HCT116 (cell line): Measurements from ENCODE around the gene AKAP11. TPM values are rescaled to one million over a fixed set of nuclear protein-coding genes. Genes with fewer than 3 reads are reported as not detected.

Source experiments
- ATAC-seq: fragments of 200-7000 bp; cut with Tn5 transposase; 2 replicates; pipeline ENCODE4 v1.9.1; 2020; ENCODE audit warnings: mild to moderate bottlenecking, moderate library complexity
- BruUV-seq: library from RNA; stranded (reverse); fragments of 400-500 nt; replicated peaks from 2 replicates; lab custom pipeline; 2021; lab: Mats Ljungman, UMichigan
- CTCF ChIA-PET: fragments of 300-600 bp; sonication (Branson Sonifier 250); formaldehyde crosslinking; loops from one replicate; lab custom pipeline; 2021; ENCODE audit warnings: antibody characterized with exemption; lab: Charles Lee
- POLR2A ChIA-PET: fragments of 300-600, 350-600 bp; sonication (Branson Sonifier 250); formaldehyde crosslinking; loops from one replicate; lab custom pipeline; 2021; ENCODE audit warnings: antibody characterized with exemption; lab: Charles Lee
- RAD21 ChIA-PET, 2 experiments: fragments of 300-600 bp; sonication (Branson Sonifier 250); formaldehyde crosslinking; loops; one replicate each; lab custom pipeline; 2023; ENCODE audit warnings: low total read pairs in 2 of 2; ENCODE audit not compliant: uncharacterized antibody in 2 of 2, unreplicated experiment in 2 of 2, low non-redundant PET in 1 of 2; lab: Charles Lee
- DNase-seq: peaks from one replicate; pipeline ENCODE4 v3.0.0-alpha.2; 2010; ENCODE audit warnings: low read depth, low spot score
- H2AFZ ChIP-seq: fragments of 200-600 bp; shearing (Covaris generic), sonication (generic); 2 replicates; pipeline ENCODE4 v1.6.1; 2017; ENCODE audit warnings: low read depth, mixed run types, mixed read lengths, antibody characterized with exemption, low read length; ENCODE audit not compliant: poor library complexity, severe bottlenecking
- H3K27ac ChIP-seq: 2 replicates; pipeline ENCODE4 v1.5.1; 2012; ENCODE audit warnings: low read depth, low read length
- H3K27me3 ChIP-seq: fragments of 200-600 bp; sonication (generic); 2 replicates; pipeline ENCODE4 v1.6.1; 2016; ENCODE audit warnings: mixed run types, low read length, mixed read lengths; ENCODE audit not compliant: insufficient read depth
- H3K36me3 ChIP-seq, 2 experiments: fragments of 200-500 bp in 1 of 2; fragments of 200-600 bp in 1 of 2; sonication (Bioruptor generic) in 1 of 2; sonication (generic) in 1 of 2; 2 replicates each; pipeline versions ENCODE4 v1.5.1 to v1.6.1; 2014 to 2016; ENCODE audit warnings: low read length in 2 of 2, inconsistent platforms in 1 of 2, mixed read lengths in 1 of 2, mixed run types in 1 of 2; ENCODE audit not compliant: insufficient read depth in 2 of 2, control insufficient read depth in 1 of 2
- H3K4me1 ChIP-seq, 2 experiments: fragments of 200-600 bp in 1 of 2; sonication (generic) in 1 of 2; 2 replicates each; pipeline versions ENCODE4 v1.5.1 to v1.6.1; 2012 to 2017; ENCODE audit warnings: low read length in 2 of 2, inconsistent platforms in 1 of 2, mild to moderate bottlenecking in 1 of 2, mixed read lengths in 1 of 2, mixed run types in 1 of 2, moderate library complexity in 1 of 2; ENCODE audit not compliant: insufficient read depth in 2 of 2, control insufficient read depth in 1 of 2
- H3K4me2 ChIP-seq: fragments of 200-600 bp; sonication (generic); 2 replicates; pipeline ENCODE4 v1.6.1; 2017; ENCODE audit warnings: mixed run types, low read length, mixed read lengths
- H3K4me3 ChIP-seq, 2 experiments: fragments of 200-600 bp in 1 of 2; sonication (generic) in 1 of 2; replicated peaks in 1 of 2; 2 replicates each; pipeline ENCODE4 v1.5.1; 2011 to 2016; ENCODE audit warnings: low read length in 2 of 2, control low read depth in 1 of 2, low read depth in 1 of 2, mild to moderate bottlenecking in 1 of 2, mixed read lengths in 1 of 2, mixed run types in 1 of 2
- H3K79me2 ChIP-seq: fragments of 200-600 bp; sonication (generic); 2 replicates; pipeline ENCODE4 v1.6.1; 2017; ENCODE audit warnings: mild to moderate bottlenecking, mixed run types, low read length, moderate library complexity, mixed read lengths; ENCODE audit not compliant: insufficient read depth
- H3K9ac ChIP-seq: fragments of 200-600 bp; sonication (generic); 2 replicates; pipeline ENCODE4 v1.6.1; 2016; ENCODE audit warnings: low read length, mixed read lengths
- H3K9me2 ChIP-seq: fragments of 200-600 bp; sonication (generic), shearing (Covaris generic); 2 replicates; pipeline ENCODE4 v1.6.1; 2017; ENCODE audit warnings: mixed run types, mild to moderate bottlenecking, moderate library complexity; ENCODE audit not compliant: insufficient read depth
- H3K9me3 ChIP-seq, 2 experiments: fragments of 200-500 bp in 1 of 2; fragments of 200-600 bp in 1 of 2; sonication (Bioruptor generic) in 1 of 2; sonication (generic) in 1 of 2; 2 replicates each; pipeline ENCODE4 v1.6.1; 2014 to 2017; ENCODE audit warnings: low read length in 2 of 2, mixed read lengths in 2 of 2, inconsistent platforms in 1 of 2, low read depth in 1 of 2, mild to moderate bottlenecking in 1 of 2, mixed run types in 1 of 2, moderate library complexity in 1 of 2; ENCODE audit not compliant: control insufficient read depth in 1 of 2, insufficient read depth in 1 of 2
- H4K20me1 ChIP-seq: fragments of 200-600 bp; sonication (generic), shearing (Covaris generic); 2 replicates; pipeline ENCODE4 v1.6.1; 2017; ENCODE audit warnings: mixed run types, mild to moderate bottlenecking, moderate library complexity; ENCODE audit not compliant: insufficient read depth
- CBX3 ChIP-seq: IDR thresholded peaks from 2 replicates; pipeline ENCODE4 v1.6.1; 2012; ENCODE audit warnings: low read depth
- EGR1 ChIP-seq: IDR thresholded peaks from 2 replicates; pipeline ENCODE4 v1.6.1; 2012; ENCODE audit warnings: low read depth
- EZH2phosphoT487 ChIP-seq: fragments of 200-600 bp; IDR thresholded peaks from 2 replicates; pipeline ENCODE4 v1.6.1; 2018; ENCODE audit warnings: antibody characterized with exemption, borderline replicate concordance
- JUND ChIP-seq: IDR thresholded peaks from 2 replicates; pipeline ENCODE4 v1.6.1; 2012
- SIN3A ChIP-seq: IDR thresholded peaks from 2 replicates; pipeline ENCODE4 v1.6.1; 2012; ENCODE audit warnings: low read depth
- SP1 ChIP-seq: IDR thresholded peaks from 2 replicates; pipeline ENCODE4 v1.6.1; 2012; ENCODE audit warnings: low read depth
- SRF ChIP-seq: IDR thresholded peaks from 2 replicates; pipeline ENCODE4 v1.6.1; 2012; ENCODE audit warnings: low read depth
- TCF7L2 ChIP-seq: IDR thresholded peaks from 2 replicates; pipeline ENCODE4 v1.7.0; 2011; ENCODE audit warnings: borderline replicate concordance, inconsistent platforms; ENCODE audit not compliant: insufficient read depth, insufficient read length; ENCODE audit errors: extremely low read depth
- ZBTB33 ChIP-seq: IDR thresholded peaks from 2 replicates; pipeline ENCODE4 v1.6.1; 2011; ENCODE audit warnings: mild to moderate bottlenecking, low read length, moderate library complexity; ENCODE audit not compliant: insufficient replicate concordance; ENCODE audit errors: extremely low read depth
- ZFX ChIP-seq: fragments of 450-650 bp; IDR thresholded peaks from 2 replicates; pipeline ENCODE4 v1.6.1; 2017
- ZNF274 ChIP-seq: fragments of 200-500 bp; sonication (Bioruptor generic); IDR thresholded peaks from 2 replicates; pipeline ENCODE4 v1.6.1; 2014; ENCODE audit warnings: mild to moderate bottlenecking, low read depth, low read length, inconsistent platforms
- intact Hi-C: fragments of 100-400 bp; cut with micrococcal nuclease; formaldehyde crosslinking; loops from 2 replicates; pipeline ENCODE4 v1.10.0; 2022
- total RNA-seq: library from RNA; stranded (reverse); gene quantifications from one replicate; pipeline ENCODE4 v1.2.1, GENCODE V29; 2021; ENCODE audit not compliant: unreplicated experiment
- TF ChIP-seq, protein P1 (sequence below): IDR thresholded peaks from 2 replicates; pipeline ENCODE4 v1.6.1; 2012
- TF ChIP-seq, protein P2 (sequence below): IDR thresholded peaks from 2 replicates; pipeline ENCODE4 v1.6.1; 2012; ENCODE audit warnings: low read depth
- TF ChIP-seq, protein P3 (sequence below), 3 experiments: fragments of 200-600 bp in 1 of 3; sonication (generic) in 1 of 3; IDR thresholded peaks in 2 of 3; conservative IDR thresholded peaks in 1 of 3; 2 replicates each; pipeline ENCODE4 v1.5.1; 2012 to 2017; ENCODE audit warnings: low read depth in 2 of 3, low read length in 2 of 3, antibody characterized with exemption in 1 of 3, borderline replicate concordance in 1 of 3, control low read depth in 1 of 3, mild to moderate bottlenecking in 1 of 3, mixed read lengths in 1 of 3, mixed run types in 1 of 3, moderate library complexity in 1 of 3; ENCODE audit not compliant: insufficient read depth in 1 of 3

Gene AKAP11
- total RNA-seq, 1 experiment from 2014 or later, result 21.7 TPM

DNA sequence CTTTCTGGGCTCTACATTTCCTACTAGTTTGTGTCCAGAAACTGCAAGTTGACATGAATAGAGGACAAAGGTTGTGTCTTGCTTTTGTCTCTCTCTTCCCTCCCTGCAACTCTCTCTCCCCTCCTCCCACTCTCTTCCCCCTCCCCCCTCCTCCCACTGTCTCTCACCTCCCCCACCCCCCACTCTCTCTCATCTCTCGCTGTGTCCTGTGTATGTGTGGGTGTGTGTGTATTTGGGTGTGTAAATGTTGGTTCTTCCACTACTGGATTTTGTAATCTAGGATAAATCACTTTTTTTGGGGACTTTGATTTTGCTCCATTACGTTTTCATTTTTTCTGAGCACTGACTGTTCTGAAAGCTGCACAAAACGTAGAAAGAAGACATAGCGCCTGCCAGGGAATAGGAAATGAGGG lies 48.4 kb downstream of the AKAP11 start:
- RAD21 ChIA-PET, result no interaction called here
- Histone ChIP-seq H3K9me2 (no peaks in the 10 kb centered on the region), H3K9ac (no peak overlapping the region), H3K4me2 (no peak overlapping the region), H3K4me1 (no peaks in the 10 kb centered on the region), H3K27me3 (no peaks in the 10 kb centered on the region), H3K27ac (no peak overlapping the region), H3K79me2 (no peaks in the 10 kb centered on the region), H2AFZ (no peak overlapping the region)
- DNase-seq (no peak), ATAC-seq (no peak)
- no TSS peak for BruUV-seq
- TF ChIP-seq, protein P1, sequence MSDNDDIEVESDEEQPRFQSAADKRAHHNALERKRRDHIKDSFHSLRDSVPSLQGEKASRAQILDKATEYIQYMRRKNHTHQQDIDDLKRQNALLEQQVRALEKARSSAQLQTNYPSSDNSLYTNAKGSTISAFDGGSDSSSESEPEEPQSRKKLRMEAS, result no peak
- TF ChIP-seq TCF7L2, result no peak
- no peak for TF ChIP-seq SRF
- TF ChIP-seq SP1, result no peak
- no peak for TF ChIP-seq JUND
- TF ChIP-seq EGR1, result no peak
- no peak for TF ChIP-seq SIN3A
- TF ChIP-seq, protein P2, sequence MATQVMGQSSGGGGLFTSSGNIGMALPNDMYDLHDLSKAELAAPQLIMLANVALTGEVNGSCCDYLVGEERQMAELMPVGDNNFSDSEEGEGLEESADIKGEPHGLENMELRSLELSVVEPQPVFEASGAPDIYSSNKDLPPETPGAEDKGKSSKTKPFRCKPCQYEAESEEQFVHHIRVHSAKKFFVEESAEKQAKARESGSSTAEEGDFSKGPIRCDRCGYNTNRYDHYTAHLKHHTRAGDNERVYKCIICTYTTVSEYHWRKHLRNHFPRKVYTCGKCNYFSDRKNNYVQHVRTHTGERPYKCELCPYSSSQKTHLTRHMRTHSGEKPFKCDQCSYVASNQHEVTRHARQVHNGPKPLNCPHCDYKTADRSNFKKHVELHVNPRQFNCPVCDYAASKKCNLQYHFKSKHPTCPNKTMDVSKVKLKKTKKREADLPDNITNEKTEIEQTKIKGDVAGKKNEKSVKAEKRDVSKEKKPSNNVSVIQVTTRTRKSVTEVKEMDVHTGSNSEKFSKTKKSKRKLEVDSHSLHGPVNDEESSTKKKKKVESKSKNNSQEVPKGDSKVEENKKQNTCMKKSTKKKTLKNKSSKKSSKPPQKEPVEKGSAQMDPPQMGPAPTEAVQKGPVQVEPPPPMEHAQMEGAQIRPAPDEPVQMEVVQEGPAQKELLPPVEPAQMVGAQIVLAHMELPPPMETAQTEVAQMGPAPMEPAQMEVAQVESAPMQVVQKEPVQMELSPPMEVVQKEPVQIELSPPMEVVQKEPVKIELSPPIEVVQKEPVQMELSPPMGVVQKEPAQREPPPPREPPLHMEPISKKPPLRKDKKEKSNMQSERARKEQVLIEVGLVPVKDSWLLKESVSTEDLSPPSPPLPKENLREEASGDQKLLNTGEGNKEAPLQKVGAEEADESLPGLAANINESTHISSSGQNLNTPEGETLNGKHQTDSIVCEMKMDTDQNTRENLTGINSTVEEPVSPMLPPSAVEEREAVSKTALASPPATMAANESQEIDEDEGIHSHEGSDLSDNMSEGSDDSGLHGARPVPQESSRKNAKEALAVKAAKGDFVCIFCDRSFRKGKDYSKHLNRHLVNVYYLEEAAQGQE, result no peak
- no peak for TF ChIP-seq ZFX
- no peak for TF ChIP-seq EZH2phosphoT487
- TF ChIP-seq, protein P3, sequence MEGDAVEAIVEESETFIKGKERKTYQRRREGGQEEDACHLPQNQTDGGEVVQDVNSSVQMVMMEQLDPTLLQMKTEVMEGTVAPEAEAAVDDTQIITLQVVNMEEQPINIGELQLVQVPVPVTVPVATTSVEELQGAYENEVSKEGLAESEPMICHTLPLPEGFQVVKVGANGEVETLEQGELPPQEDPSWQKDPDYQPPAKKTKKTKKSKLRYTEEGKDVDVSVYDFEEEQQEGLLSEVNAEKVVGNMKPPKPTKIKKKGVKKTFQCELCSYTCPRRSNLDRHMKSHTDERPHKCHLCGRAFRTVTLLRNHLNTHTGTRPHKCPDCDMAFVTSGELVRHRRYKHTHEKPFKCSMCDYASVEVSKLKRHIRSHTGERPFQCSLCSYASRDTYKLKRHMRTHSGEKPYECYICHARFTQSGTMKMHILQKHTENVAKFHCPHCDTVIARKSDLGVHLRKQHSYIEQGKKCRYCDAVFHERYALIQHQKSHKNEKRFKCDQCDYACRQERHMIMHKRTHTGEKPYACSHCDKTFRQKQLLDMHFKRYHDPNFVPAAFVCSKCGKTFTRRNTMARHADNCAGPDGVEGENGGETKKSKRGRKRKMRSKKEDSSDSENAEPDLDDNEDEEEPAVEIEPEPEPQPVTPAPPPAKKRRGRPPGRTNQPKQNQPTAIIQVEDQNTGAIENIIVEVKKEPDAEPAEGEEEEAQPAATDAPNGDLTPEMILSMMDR (IDR thresholded peaks at IDR 0.05 in 2 of 3, conservative IDR thresholded peaks at IDR 0.05 in 1 of 3; ENCODE audit: borderline replicate concordance in 1 of 3, insufficient read depth in 1 of 3, low read depth in 2 of 3, low read length in 2 of 3), result no peak
- no peak for TF ChIP-seq ZBTB33
- TF ChIP-seq ZNF274, result no peak
- TF ChIP-seq CBX3, result no peak
- TF ChIP-seq, all 23 proteins: peak for 0
- ChIA-PET POLR2A (no interaction called here), CTCF (no interaction called here)
- H3K9me3 ChIP-seq, result no peaks in the 10 kb centered on the region
- intact Hi-C loops, result no loop called here
- peaks cover 0 to 3% of the 10 kb centered on the region in 2 experiments; a peak in 1 of 4 replicates for H3K36me3 ChIP-seq
- no peaks in the 10 kb centered on the region for H4K20me1 ChIP-seq
- no peak overlapping the region for H3K4me3 ChIP-seq
